C4-2B (cell line): Measurements from ENCODE around the gene NOG.

ENCODE experiments used
- H3K27ac ChIP-seq: fragments of 450-650 bp; 2 replicates; pipeline ENCODE4 v1.5.1; 2017
- ZFX ChIP-seq: fragments of 450-650 bp; IDR thresholded peaks from 2 replicates; pipeline ENCODE4 v1.6.1; 2017
- TF ChIP-seq, protein P1 (sequence below): fragments of 450-650 bp; conservative IDR thresholded peaks from 2 replicates; pipeline ENCODE4 v1.5.1; 2017; ENCODE audit warnings: mild to moderate bottlenecking

Gene NOG

DNA sequence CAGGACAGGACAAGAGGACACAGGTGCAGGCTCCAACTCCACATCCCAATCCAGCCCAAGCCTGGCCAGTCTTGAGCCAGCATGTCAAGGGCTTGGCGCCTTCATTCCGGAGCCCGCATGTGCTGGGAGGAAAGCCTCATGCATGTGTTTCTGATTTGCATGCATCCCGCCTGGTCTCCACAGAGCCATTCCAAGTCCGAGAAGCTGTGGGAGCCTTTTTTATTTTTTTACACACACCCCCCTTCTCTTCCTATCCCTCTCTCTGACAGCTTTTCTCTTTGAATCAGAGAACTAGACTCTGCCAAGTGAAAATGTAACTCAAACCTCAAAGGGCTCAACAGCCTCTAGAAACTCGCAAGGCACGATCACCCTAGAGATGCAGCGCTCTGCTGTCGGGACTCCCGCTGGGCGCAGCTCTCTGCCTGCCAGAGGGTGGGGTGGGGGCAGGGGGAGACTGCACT is 45.1 kb downstream of the NOG start:
- H3K27ac ChIP-seq, result no peak overlapping the region
- no peak for TF ChIP-seq ZFX
- TF ChIP-seq, protein P1, sequence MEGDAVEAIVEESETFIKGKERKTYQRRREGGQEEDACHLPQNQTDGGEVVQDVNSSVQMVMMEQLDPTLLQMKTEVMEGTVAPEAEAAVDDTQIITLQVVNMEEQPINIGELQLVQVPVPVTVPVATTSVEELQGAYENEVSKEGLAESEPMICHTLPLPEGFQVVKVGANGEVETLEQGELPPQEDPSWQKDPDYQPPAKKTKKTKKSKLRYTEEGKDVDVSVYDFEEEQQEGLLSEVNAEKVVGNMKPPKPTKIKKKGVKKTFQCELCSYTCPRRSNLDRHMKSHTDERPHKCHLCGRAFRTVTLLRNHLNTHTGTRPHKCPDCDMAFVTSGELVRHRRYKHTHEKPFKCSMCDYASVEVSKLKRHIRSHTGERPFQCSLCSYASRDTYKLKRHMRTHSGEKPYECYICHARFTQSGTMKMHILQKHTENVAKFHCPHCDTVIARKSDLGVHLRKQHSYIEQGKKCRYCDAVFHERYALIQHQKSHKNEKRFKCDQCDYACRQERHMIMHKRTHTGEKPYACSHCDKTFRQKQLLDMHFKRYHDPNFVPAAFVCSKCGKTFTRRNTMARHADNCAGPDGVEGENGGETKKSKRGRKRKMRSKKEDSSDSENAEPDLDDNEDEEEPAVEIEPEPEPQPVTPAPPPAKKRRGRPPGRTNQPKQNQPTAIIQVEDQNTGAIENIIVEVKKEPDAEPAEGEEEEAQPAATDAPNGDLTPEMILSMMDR, result no peak

DNA sequence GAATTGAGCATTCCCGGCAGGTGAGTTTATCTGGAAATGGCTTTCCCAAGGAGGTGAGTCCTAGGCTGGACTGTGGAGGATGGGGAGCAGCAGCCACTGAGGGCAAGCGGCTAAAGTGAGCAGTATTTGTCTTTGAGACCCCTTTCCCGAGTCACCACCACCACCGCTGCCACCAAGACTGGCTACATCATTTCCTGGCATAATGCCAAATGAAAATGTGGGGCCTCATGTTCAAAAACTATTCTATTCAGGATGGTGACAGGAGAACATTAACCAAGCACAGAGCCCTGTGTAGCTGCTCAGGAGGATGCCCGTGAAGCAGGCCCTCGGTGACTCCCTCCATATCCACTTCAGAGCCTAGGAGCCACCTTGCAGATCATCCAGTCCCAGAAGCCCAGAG is 46.0 kb downstream of the NOG start:
- H3K27ac ChIP-seq, result no peak overlapping the region
- no peak for TF ChIP-seq ZFX
- TF ChIP-seq, protein P1, result no peak

DNA sequence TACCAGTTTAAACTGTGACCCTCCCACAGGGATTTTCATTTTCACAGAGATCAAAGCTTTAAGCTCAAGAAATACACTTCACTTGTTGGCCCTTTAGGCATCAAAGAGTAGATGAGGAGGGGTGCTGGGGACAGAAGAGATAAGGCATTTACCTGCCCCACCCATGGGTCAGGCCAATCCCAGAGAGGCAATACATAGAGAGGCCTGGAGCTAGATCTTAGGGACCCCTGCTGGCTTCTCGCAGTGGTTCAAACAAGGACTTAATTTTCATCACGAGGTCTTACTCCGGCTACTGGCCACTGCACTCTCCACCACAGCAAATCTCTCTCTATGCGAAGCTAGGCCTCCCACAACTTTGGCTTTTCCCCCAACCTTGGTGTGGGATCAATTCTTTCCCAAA is 46.6 kb downstream of the NOG start:
- TF ChIP-seq ZFX, result no peak
- TF ChIP-seq, protein P1, result no peak
- no peak overlapping the region for H3K27ac ChIP-seq

DNA sequence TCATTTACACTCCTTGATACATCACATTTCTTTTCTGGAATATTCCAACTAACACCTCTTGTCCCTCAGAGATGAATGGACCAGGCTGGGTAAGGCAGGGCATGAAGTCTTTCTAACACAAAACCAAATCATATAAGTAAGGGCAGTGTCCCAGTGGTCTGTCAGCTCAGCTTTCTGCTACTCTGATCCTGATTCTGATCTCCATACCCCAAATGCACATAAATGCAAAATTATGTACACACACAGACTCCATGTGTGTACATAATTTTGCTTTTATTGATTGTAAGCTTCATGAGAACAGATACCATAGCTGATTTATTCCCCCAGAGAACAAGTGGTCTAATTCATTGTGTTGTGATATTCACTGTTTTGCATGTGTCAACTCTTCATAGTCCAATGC is 47.9 kb downstream of the NOG start:
- H3K27ac ChIP-seq, result no peak overlapping the region
- TF ChIP-seq, protein P1, result no peak
- TF ChIP-seq ZFX, result no peak

DNA sequence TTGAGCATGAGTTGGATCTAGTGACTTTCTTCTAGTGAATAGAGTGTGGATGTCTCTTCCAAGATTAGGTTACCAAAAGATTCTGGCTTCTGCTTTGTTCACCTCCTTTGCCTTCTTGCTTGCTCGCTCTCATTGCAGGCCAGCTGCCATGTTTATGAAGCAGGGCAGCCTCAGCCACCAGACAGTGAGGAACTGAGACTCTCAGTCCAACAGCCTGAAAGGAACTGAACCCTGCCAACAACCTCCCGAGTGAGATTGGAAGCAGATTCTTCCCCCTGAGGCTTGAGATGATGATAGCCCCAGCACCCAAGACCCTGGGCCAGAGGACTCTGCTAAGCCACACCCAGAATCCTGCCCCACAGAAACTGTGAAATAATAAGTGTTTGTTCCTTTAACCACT is 48.4 kb downstream of the NOG start:
- TF ChIP-seq ZFX, result no peak
- TF ChIP-seq, protein P1, result no peak
- H3K27ac ChIP-seq, result no peak overlapping the region

DNA sequence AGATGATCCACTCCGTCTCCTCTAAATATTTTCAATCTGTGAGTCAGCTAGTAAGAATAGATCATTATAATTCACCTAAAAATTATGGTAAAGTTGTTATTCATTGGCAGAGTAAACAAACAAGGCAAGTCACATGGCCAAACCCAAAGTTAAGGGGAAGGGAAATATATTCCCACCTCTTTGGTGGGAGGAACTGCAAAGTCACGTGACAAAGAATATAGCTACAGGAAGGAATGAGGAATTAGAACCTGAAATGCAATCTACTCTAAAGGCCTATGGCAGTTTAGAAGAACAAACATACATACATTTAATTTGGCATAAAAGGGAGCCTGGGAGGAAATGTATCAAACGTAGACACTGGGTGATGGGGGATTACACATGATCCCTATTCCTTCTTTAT is 48.9 kb downstream of the NOG start:
- TF ChIP-seq ZFX, result no peak
- TF ChIP-seq, protein P1, result no peak
- no peak overlapping the region for H3K27ac ChIP-seq
